Endothelial cell of umbilical vein (primary cell): ENCODE measurements around the gene EPB41L3. TPM values are rescaled to one million over a fixed set of nuclear protein-coding genes. Genes with fewer than 3 reads are reported as not detected.

Experiments
- BruUV-seq: library from RNA; stranded (reverse); fragments of 400-500 nt; replicated peaks from 2 replicates; lab custom pipeline; 2021; lab: Mats Ljungman, UMichigan
- CTCF ChIA-PET: fragments of 300-600, 350-600 bp; sonication (Branson Sonifier 250); formaldehyde crosslinking; loops from one replicate; lab custom pipeline; 2021; ENCODE audit warnings: antibody characterized with exemption, inconsistent platforms; lab: Charles Lee
- POLR2A ChIA-PET: fragments of 300-600, 350-600 bp; sonication (Branson Sonifier 250); formaldehyde crosslinking; loops from one replicate; lab custom pipeline; 2021; ENCODE audit warnings: antibody characterized with exemption, inconsistent platforms; lab: Charles Lee
- DNase-seq: peaks from one replicate; pipeline ENCODE4 v3.0.0-alpha.2; 2011; ENCODE audit warnings: low read depth, low spot score
- FAIRE-seq: peaks from 2 replicates; lab custom pipeline; 2011; peaks lifted over from hg19 to GRCh38; lab: Jason Lieb, UNC
- H2AFZ ChIP-seq: 2 replicates; pipeline ENCODE4 v1.6.0; 2012; ENCODE audit warnings: low read depth, low read length, control low read depth, inconsistent platforms
- H3K27ac ChIP-seq: 2 replicates; pipeline ENCODE4 v1.5.1; 2011; ENCODE audit warnings: low read depth, mild to moderate bottlenecking, control low read depth, low read length, moderate library complexity; ENCODE audit not compliant: insufficient read depth
- H3K27me3 ChIP-seq, 2 experiments: 2 replicates each; pipeline versions ENCODE4 v1.6.0 to v1.6.1; 2011; ENCODE audit warnings: low read length in 2 of 2, mixed read lengths in 1 of 2; ENCODE audit not compliant: control insufficient read depth in 2 of 2, insufficient read depth in 2 of 2
- H3K36me3 ChIP-seq, 2 experiments: 2 replicates in 1 of 2; 3 replicates in 1 of 2; pipeline ENCODE4 v1.5.1; 2011; ENCODE audit warnings: low read length in 2 of 2, mild to moderate bottlenecking in 1 of 2, moderate library complexity in 1 of 2; ENCODE audit not compliant: control insufficient read depth in 2 of 2, insufficient read depth in 2 of 2; ENCODE audit errors: extremely low read depth in 1 of 2
- H3K4me1 ChIP-seq: 3 replicates; pipeline ENCODE4 v1.5.1; 2011; ENCODE audit warnings: mild to moderate bottlenecking, low read length; ENCODE audit not compliant: control insufficient read depth, insufficient read depth; ENCODE audit errors: extremely low read depth
- H3K4me2 ChIP-seq: 2 replicates; pipeline ENCODE4 v1.6.1; 2011; ENCODE audit warnings: low read length, control low read depth, mixed read lengths; ENCODE audit not compliant: insufficient read depth
- H3K4me3 ChIP-seq, 3 experiments: fragments of 200-600 bp in 1 of 3; sonication (generic), shearing (Covaris generic) in 1 of 3; replicated peaks in 1 of 3; 2 replicates each; pipeline ENCODE4 v1.5.1; 2011 to 2016; ENCODE audit warnings: control low read depth in 3 of 3, low read length in 3 of 3, mild to moderate bottlenecking in 2 of 3, inconsistent platforms in 1 of 3, low read depth in 1 of 3, moderate library complexity in 1 of 3; ENCODE audit not compliant: insufficient read depth in 1 of 3
- H3K79me2 ChIP-seq: 2 replicates; pipeline ENCODE4 v1.6.0; 2012; ENCODE audit warnings: low read length, inconsistent platforms; ENCODE audit not compliant: control insufficient read depth, insufficient read depth
- H3K9ac ChIP-seq: replicated peaks from 2 replicates; pipeline ENCODE3; 2011; ENCODE audit warnings: low read length, control low read depth; ENCODE audit not compliant: insufficient read depth; ENCODE audit errors: extremely low read depth
- H3K9me1 ChIP-seq: replicated peaks from 3 replicates; pipeline ENCODE4 v1.6.0; 2011; ENCODE audit warnings: mild to moderate bottlenecking, low read length; ENCODE audit not compliant: control insufficient read depth, insufficient read depth; ENCODE audit errors: extremely low read depth
- H3K9me3 ChIP-seq: replicated peaks from 2 replicates; pipeline ENCODE4 v1.5.1; 2012; ENCODE audit warnings: low read length, inconsistent platforms; ENCODE audit not compliant: control insufficient read depth, insufficient read depth
- H4K20me1 ChIP-seq: replicated peaks from 2 replicates; pipeline ENCODE3; 2011; ENCODE audit warnings: mild to moderate bottlenecking, low read length; ENCODE audit not compliant: control insufficient read depth, insufficient read depth; ENCODE audit errors: extremely low read depth
- CTCF ChIP-seq, 2 donors: IDR thresholded peaks; 1 replicate in 1 of 2; 2 replicates in 1 of 2; pipeline ENCODE4 v1.5.1; 2011; ENCODE audit warnings: low read length in 2 of 2, mild to moderate bottlenecking in 2 of 2, moderate library complexity in 2 of 2, control low read depth in 1 of 2, inconsistent platforms in 1 of 2, low read depth in 1 of 2; ENCODE audit not compliant: insufficient read depth in 1 of 2; ENCODE audit errors: extremely low read depth in 1 of 2
- EZH2 ChIP-seq: IDR thresholded peaks from 2 replicates; pipeline ENCODE4 v1.6.1; 2012; ENCODE audit warnings: borderline replicate concordance, low read depth, mild to moderate bottlenecking, moderate library complexity, low read length, inconsistent platforms; ENCODE audit not compliant: severe bottlenecking
- FOS ChIP-seq: IDR thresholded peaks from 2 replicates; pipeline ENCODE4 v1.6.1; 2011; ENCODE audit warnings: mild to moderate bottlenecking, low read length, moderate library complexity, borderline replicate concordance; ENCODE audit not compliant: insufficient read depth
- GATA2 ChIP-seq: IDR thresholded peaks from 2 replicates; pipeline ENCODE4 v1.7.0; 2011; ENCODE audit warnings: low read depth, mild to moderate bottlenecking, moderate library complexity, mixed read lengths, low read length; ENCODE audit not compliant: insufficient read length, insufficient read depth
- JUN ChIP-seq: IDR thresholded peaks from 2 replicates; pipeline ENCODE4 v1.6.1; 2011; ENCODE audit warnings: borderline replicate concordance, low read depth; ENCODE audit not compliant: insufficient read length, insufficient read depth
- MAX ChIP-seq: IDR thresholded peaks from 2 replicates; pipeline ENCODE4 v1.6.1; 2011; ENCODE audit not compliant: insufficient read depth, insufficient read length
- MYC ChIP-seq: IDR thresholded peaks from one replicate; pipeline ENCODE4 v1.6.1; 2011; ENCODE audit warnings: mild to moderate bottlenecking, low read depth, low read length
- POLR2A ChIP-seq: IDR thresholded peaks from 2 replicates; pipeline ENCODE4 v1.6.1; 2012; ENCODE audit warnings: low read depth, mild to moderate bottlenecking, control low read depth, low read length
- POLR2AphosphoS5 ChIP-seq: IDR thresholded peaks from 2 replicates; pipeline ENCODE4 v1.6.1; 2012; ENCODE audit warnings: low read depth, mild to moderate bottlenecking, control low read depth, low read length, moderate library complexity; ENCODE audit not compliant: insufficient read depth
- dilution Hi-C: fragments of 300-500 bp; cut with MboI; formaldehyde crosslinking; loops from one replicate; pipeline ENCODE4 v1.15.0; 2019; ENCODE audit warnings: low sequenced_read_pairs; ENCODE audit not compliant: extremely low pct_ligation_motif_present
- intact Hi-C: fragments of 100-400 bp; cut with micrococcal nuclease; formaldehyde crosslinking; loops from one replicate; pipeline ENCODE4 v1.10.0; 2022
- polyA plus RNA-seq, 4 experiments: library from polyadenylated mRNA; depleted of rRNA in 3 of 4; stranded (reverse) in 3 of 4; unstranded in 1 of 4; fragments of >200 nt; gene quantifications; 2 replicates each; pipeline versions ENCODE4 v1.2.1 to v1.2.3, GENCODE V29; 2011 to 2012; ENCODE audit warnings: missing spikeins in 1 of 4
- total RNA-seq: library from RNA; stranded (reverse); gene quantifications from 2 replicates; pipeline ENCODE4 v1.2.3, GENCODE V29; 2021

EPB41L3 gene
- total and polyA plus RNA-seq, 2 donors (not counting 3 experiments of a cell fraction or from before 2014, with no cell fraction given), result 38.9 to 114 TPM

GRCh38 chr18:5520464-5520863 is 23.3 kb downstream of the EPB41L3 start:
- no TSS peak for BruUV-seq
- CTCF ChIA-PET, result interaction anchor here (1.2 to 3.2 kb wide), 9 partner anchors 8 to 95 kb away, joined by 3 to 24 read pairs (median 6); no protein-coding TSS in a partner anchor
- intact Hi-C loops, result loop anchor here (2.0 kb wide), 1 partner anchor 18 kb away; no protein-coding TSS in a partner anchor
- FAIRE-seq, result no peak
- H3K79me2 ChIP-seq, result peaks cover 84% of the 10 kb centered on the region
- peak overlapping the region; percentile 61 for H3K9ac ChIP-seq
- no peaks in the 10 kb centered on the region for H3K9me3 ChIP-seq
- no peak overlapping the region for H3K4me3 ChIP-seq
- H3K4me2 ChIP-seq, result peak overlapping the region; percentile 85
- H3K4me1 ChIP-seq, result peaks cover 53% of the 10 kb centered on the region
- H2AFZ ChIP-seq, result no peak overlapping the region
- H3K27me3 ChIP-seq, result no peaks in the 10 kb centered on the region
- POLR2A ChIA-PET, result interaction anchor here (0.7 kb wide), 1 partner anchor 38 kb away, joined by 3 read pairs; no protein-coding TSS in a partner anchor
- H4K20me1 ChIP-seq, result no peaks in the 10 kb centered on the region
- dilution Hi-C loops, result no loop called here
- DNase-seq, result no peak
- no peaks in the 10 kb centered on the region for H3K9me1 ChIP-seq
- no peaks in the 10 kb centered on the region for H3K36me3 ChIP-seq
- H3K27ac ChIP-seq, result peak overlapping the region; percentile 87
- no peak for TF ChIP-seq FOS
- TF ChIP-seq CTCF (IDR thresholded peaks at IDR 0.05; ENCODE audit: extremely low read depth in 1 of 2, insufficient read depth in 1 of 2, low read depth in 1 of 2, low read length in 2 of 2), result no peak
- TF ChIP-seq POLR2AphosphoS5, result no peak
- TF ChIP-seq GATA2, result no peak
- TF ChIP-seq JUN, result no peak
- TF ChIP-seq POLR2A, result no peak
- TF ChIP-seq MYC, result no peak
- TF ChIP-seq EZH2, result no peak
- no peak for TF ChIP-seq MAX
